HG03060 (cell line): ENCODE results near the gene LRRC8C.

Experiments used
- ATAC-seq: cut with Tn5 transposase; IDR thresholded peaks from one replicate; pipeline ENCODE4 v1.9.1; 2021; ENCODE audit warnings: low read depth, moderate number of reproducible peaks; ENCODE audit not compliant: unreplicated experiment

LRRC8C gene

GRCh38 chr1:89670163-89670562 lies 37.2 kb downstream of the LRRC8C start:
- peak; percentile 95 for ATAC-seq

- ATAC-seq: no peak
Measured at GRCh38 chr1:89670711-89671110, 37.8 kb downstream of the LRRC8C start.

- no peak for ATAC-seq
Measured at GRCh38 chr1:89671775-89672488, 39.0 kb downstream of the LRRC8C start.

- no peak for ATAC-seq
Measured at GRCh38 chr1:89672489-89673183, 39.7 kb downstream of the LRRC8C start.

- no peak for ATAC-seq
Measured at GRCh38 chr1:89673251-89673650, 40.3 kb downstream of the LRRC8C start.

- no peak for ATAC-seq
Measured at GRCh38 chr1:89675677-89676076, 42.8 kb downstream of the LRRC8C start.

- no peak for ATAC-seq
Measured at GRCh38 chr1:89681045-89681729, 48.3 kb downstream of the LRRC8C start.

- no peak for ATAC-seq
Measured at GRCh38 chr1:89682611-89683010, 49.7 kb downstream of the LRRC8C start.

GRCh38 chr1:89685461-89685860 lies 52.5 kb downstream of the LRRC8C start:
- no peak for ATAC-seq

GRCh38 chr1:89686520-89686919 lies 53.6 kb downstream of the LRRC8C start:
- no peak for ATAC-seq

- no peak for ATAC-seq
Measured at GRCh38 chr1:89687254-89687653, 54.3 kb downstream of the LRRC8C start.

- no peak for ATAC-seq
Measured at GRCh38 chr1:89688607-89689006, 55.7 kb downstream of the LRRC8C start.

- ATAC-seq: no peak
Measured at GRCh38 chr1:89689234-89689633, 56.3 kb downstream of the LRRC8C start.

- ATAC-seq: no peak
Measured at GRCh38 chr1:89690595-89690994, 57.7 kb downstream of the LRRC8C start.

GRCh38 chr1:89692601-89693521 lies 59.9 kb downstream of the LRRC8C start:
- ATAC-seq: peak; percentile 59

- no peak for ATAC-seq
Measured at GRCh38 chr1:89695847-89696246, 62.9 kb downstream of the LRRC8C start.

GRCh38 chr1:89697383-89697782 lies 64.5 kb downstream of the LRRC8C start:
- ATAC-seq: no peak

GRCh38 chr1:89698020-89698560 lies 65.2 kb downstream of the LRRC8C start:
- ATAC-seq: no peak

GRCh38 chr1:89698624-89699023 lies 65.7 kb downstream of the LRRC8C start:
- ATAC-seq: no peak

GRCh38 chr1:89699451-89699986 lies 66.6 kb downstream of the LRRC8C start:
- no peak for ATAC-seq
